Measurements from ENCODE around the gene H6PD. TPM values are rescaled to one million over a fixed set of nuclear protein-coding genes. Genes with fewer than 3 reads are reported as not detected.

H6PD gene
- total RNA-seq, 1 donor from 2014 or later: 36.2 TPM

DNA sequence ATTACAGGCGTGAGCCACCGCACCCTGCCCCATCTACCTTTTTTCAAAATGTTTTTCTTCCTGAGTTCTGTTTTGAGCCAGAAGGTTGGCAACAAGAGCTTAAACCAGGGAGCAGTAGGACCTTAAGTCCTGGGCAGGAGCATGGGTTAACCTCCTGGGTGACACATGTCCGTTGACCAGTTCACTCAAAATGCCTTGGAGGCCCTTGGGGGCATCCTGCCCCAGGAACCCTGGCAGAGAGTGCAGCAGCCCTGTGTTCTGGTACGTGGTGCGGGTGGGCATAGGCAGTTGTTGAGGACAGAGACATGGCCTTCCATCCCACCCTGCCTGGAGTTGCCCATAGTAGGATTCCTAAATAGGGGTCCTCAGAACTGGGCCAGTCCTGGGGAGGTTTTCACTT, 11.6 kb downstream of the H6PD start:
- no peak for DNase-seq (ENCODE audit: low spot score, unreplicated experiment)
- no peaks in the 10 kb centered on the region for H3K9me3 Mint-ChIP-seq (ENCODE audit: low read depth)
- H3K4me1 Mint-ChIP-seq (ENCODE audit: low read depth): peaks cover 18% of the 10 kb centered on the region
- H3K27ac Mint-ChIP-seq: no peak overlapping the region
- no peak overlapping the region for H3K4me3 Mint-ChIP-seq (ENCODE audit: low read depth)
- H3K27me3 Mint-ChIP-seq: no peaks in the 10 kb centered on the region
- H3K36me3 Mint-ChIP-seq (ENCODE audit: insufficient read depth): peaks cover 8% of the 10 kb centered on the region
- TF ChIP-seq, protein P1, sequence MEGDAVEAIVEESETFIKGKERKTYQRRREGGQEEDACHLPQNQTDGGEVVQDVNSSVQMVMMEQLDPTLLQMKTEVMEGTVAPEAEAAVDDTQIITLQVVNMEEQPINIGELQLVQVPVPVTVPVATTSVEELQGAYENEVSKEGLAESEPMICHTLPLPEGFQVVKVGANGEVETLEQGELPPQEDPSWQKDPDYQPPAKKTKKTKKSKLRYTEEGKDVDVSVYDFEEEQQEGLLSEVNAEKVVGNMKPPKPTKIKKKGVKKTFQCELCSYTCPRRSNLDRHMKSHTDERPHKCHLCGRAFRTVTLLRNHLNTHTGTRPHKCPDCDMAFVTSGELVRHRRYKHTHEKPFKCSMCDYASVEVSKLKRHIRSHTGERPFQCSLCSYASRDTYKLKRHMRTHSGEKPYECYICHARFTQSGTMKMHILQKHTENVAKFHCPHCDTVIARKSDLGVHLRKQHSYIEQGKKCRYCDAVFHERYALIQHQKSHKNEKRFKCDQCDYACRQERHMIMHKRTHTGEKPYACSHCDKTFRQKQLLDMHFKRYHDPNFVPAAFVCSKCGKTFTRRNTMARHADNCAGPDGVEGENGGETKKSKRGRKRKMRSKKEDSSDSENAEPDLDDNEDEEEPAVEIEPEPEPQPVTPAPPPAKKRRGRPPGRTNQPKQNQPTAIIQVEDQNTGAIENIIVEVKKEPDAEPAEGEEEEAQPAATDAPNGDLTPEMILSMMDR (IDR thresholded peaks at IDR 0.05; ENCODE audit: unreplicated experiment): no peak

DNA sequence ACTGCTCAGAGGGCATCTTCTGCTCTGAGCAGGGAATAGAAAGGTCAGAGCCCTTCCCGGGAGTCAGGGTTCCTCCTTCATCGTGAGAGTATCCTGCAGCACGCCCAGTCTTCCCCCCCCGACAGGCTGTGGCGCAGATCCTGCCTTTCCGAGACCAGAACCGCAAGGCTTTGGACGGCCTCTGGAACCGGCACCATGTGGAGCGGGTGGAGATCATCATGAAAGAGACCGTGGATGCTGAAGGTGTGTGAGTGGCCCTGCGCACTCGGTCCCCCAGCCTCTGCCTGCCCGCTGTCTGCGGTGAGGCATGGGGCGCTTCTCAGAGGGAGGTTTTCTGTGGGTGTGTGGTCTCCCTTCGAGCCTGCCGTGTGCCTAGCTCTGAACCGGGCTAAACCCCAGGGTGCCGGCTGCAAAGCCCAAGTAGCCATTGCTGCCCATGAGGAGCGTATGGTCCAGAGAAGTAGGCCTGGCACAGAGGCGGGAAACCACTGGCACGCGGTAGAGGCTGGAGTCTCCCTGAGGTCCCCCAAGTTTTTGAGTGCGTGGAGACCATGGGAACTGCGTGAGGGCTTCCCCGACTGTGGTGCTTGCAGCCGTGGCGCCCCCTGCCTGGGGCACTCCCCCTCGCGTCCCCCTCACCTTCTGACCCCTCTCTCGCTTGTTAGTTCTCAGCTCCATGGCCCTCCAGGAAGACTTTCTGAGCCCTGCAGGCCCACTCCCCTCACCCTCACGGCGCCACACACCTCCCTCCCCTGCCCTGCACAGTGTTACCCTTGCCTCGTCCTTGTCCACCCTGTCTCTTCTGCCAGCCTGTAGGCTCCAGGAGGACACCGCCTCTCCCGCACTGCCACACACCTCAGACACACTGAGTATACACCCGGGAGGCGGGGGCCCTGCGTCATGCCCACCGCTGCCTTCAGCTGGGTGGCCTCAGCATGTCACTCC, 12.5 kb downstream of the H6PD start:
- TF ChIP-seq, protein P1 (IDR thresholded peaks at IDR 0.05; ENCODE audit: unreplicated experiment): no peak
- no peaks in the 10 kb centered on the region for H3K27me3 Mint-ChIP-seq
- H3K4me3 Mint-ChIP-seq (ENCODE audit: low read depth): no peak overlapping the region
- peaks cover 8% of the 10 kb centered on the region for H3K36me3 Mint-ChIP-seq (ENCODE audit: insufficient read depth)
- no peak overlapping the region for H3K27ac Mint-ChIP-seq
- H3K9me3 Mint-ChIP-seq (ENCODE audit: low read depth): no peaks in the 10 kb centered on the region
- no peak for DNase-seq (ENCODE audit: low spot score, unreplicated experiment)
- H3K4me1 Mint-ChIP-seq (ENCODE audit: low read depth): peaks cover 15% of the 10 kb centered on the region

DNA sequence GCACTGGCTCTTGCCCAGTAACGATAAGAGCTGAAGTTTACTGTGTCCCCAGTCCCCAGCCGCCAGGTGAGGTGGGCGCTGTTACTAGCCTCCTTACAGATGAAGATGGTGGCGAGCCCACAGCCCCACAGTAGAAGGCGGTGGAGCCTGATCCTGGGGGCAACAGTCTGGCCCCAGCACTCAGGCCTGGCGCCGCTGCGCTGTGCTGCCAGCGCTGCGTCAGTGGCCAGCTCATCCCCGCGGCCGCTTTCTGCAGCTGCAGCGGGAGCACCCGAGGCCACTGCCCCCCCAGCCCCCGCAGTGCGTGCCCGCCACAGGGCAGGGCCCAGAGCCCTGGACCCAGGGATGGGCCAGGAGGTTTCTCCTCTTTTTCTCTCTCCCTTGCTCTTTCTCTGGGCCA, 13.3 kb downstream of the H6PD start:
- no peaks in the 10 kb centered on the region for H3K27me3 Mint-ChIP-seq
- H3K27ac Mint-ChIP-seq: no peak overlapping the region
- peaks cover 11% of the 10 kb centered on the region for H3K4me1 Mint-ChIP-seq (ENCODE audit: low read depth)
- peaks cover 8% of the 10 kb centered on the region for H3K36me3 Mint-ChIP-seq (ENCODE audit: insufficient read depth)
- H3K9me3 Mint-ChIP-seq (ENCODE audit: low read depth): no peaks in the 10 kb centered on the region
- TF ChIP-seq, protein P1 (IDR thresholded peaks at IDR 0.05; ENCODE audit: unreplicated experiment): no peak
- H3K4me3 Mint-ChIP-seq (ENCODE audit: low read depth): no peak overlapping the region
- no peak for DNase-seq (ENCODE audit: low spot score, unreplicated experiment)

DNA sequence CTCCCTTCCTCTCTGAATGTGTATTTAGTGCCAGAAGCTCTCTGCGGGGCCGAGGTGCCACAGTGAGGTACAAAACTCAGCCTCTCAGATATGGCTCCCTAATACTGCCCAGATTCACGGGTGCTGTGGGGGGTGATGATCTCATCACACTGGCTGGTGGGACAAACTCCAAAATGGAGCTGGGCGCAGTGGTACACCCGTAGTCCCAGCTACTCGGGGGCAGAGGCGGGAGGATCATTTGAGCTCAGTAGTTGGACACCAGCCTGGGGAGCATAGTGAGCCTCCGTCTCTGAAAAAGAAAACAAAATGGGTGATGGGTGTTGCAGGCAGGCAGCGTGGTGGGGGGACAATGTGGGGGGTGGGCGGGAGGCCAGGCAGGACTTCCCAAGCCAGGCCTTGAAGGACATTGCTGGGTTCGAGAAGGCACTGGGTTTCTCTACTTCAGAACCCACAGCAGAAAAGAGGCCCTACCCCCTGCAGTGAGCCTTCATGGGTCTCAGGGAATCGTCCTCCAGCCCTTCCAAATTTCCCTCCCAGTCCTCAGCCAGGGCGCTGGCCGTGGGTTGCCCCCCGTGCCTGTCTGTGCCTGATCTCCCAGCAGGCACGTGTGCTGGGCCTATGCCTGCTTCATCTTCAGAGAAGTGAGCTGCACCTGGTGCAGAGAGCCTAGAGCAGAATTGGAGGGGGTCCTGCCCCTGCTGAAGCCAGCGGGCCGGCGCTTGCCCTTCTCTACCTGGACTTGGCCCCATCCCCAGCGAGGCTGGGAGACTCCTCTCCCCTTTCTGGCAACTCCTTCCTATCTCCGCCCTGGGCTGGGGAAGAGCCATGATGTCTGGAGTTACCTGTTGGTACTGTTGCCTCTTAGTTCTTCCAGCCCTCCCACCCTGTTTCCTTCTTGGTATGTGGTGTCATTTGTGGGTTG, 14.0 kb downstream of the H6PD start:
- TF ChIP-seq, protein P1 (IDR thresholded peaks at IDR 0.05; ENCODE audit: unreplicated experiment): no peak
- no peak overlapping the region for H3K4me3 Mint-ChIP-seq (ENCODE audit: low read depth)
- H3K36me3 Mint-ChIP-seq (ENCODE audit: insufficient read depth): peaks cover 8% of the 10 kb centered on the region
- peaks cover 15% of the 10 kb centered on the region for H3K4me1 Mint-ChIP-seq (ENCODE audit: low read depth)
- no peaks in the 10 kb centered on the region for H3K27me3 Mint-ChIP-seq
- no peak for DNase-seq (ENCODE audit: low spot score, unreplicated experiment)
- H3K9me3 Mint-ChIP-seq (ENCODE audit: low read depth): no peaks in the 10 kb centered on the region
- H3K27ac Mint-ChIP-seq: peak overlapping the region; percentile 47

DNA sequence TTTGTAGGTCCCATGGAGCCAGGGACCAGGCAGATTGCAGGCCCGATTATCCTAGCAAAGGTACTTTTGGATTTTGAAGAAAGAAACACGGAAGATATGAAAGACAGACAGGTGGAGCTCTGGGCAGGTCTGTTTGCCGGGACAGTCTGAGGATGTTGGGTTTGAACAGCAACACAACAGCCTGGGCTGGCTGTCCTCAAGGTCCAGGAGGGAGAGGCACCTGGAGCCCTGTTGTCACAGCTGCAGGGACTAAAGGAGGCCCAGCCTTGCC, 14.6 kb downstream of the H6PD start:
- peak overlapping the region; percentile 47 for H3K27ac Mint-ChIP-seq
- no peak for DNase-seq (ENCODE audit: low spot score, unreplicated experiment)
- TF ChIP-seq, protein P1 (IDR thresholded peaks at IDR 0.05; ENCODE audit: unreplicated experiment): no peak
- H3K9me3 Mint-ChIP-seq (ENCODE audit: low read depth): no peaks in the 10 kb centered on the region
- no peak overlapping the region for H3K4me3 Mint-ChIP-seq (ENCODE audit: low read depth)
- no peaks in the 10 kb centered on the region for H3K27me3 Mint-ChIP-seq
- peaks cover 8% of the 10 kb centered on the region for H3K36me3 Mint-ChIP-seq (ENCODE audit: insufficient read depth)
- peaks cover 17% of the 10 kb centered on the region for H3K4me1 Mint-ChIP-seq (ENCODE audit: low read depth)
